ENCODE data around the gene ACYP1.
"Not testable (repeated sequence)": the region's sequence is repeated elsewhere in the genome, so short reads cannot be mapped to it uniquely, and the experiment has no call there.

ACYP1 gene

GRCh38 chr14:75067765-75068164 is 3.9 kb upstream of the ACYP1 start:
- DNase-seq, result not testable (repeated sequence)

- DNase-seq, result no peak
These were observed 3.4 kb upstream of the ACYP1 start for GRCh38 chr14:75067212-75067611.

GRCh38 chr14:75066691-75067090 is 2.9 kb upstream of the ACYP1 start:
- DNase-seq, result no peak

GRCh38 chr14:75064205-75064567 is 362 bp upstream of the ACYP1 start:
- no peak for DNase-seq

- no peak for DNase-seq
These were observed 811 bp downstream of the ACYP1 start for GRCh38 chr14:75063013-75063412.

GRCh38 chr14:75060420-75060819 is 3.4 kb downstream of the ACYP1 start:
- no peak for DNase-seq

- DNase-seq, result no peak
These were observed 4.2 kb downstream of the ACYP1 start for GRCh38 chr14:75059642-75060041.

- no peak for DNase-seq
These were observed 9.4 kb downstream of the ACYP1 start for GRCh38 chr14:75054421-75054820.

GRCh38 chr14:75053396-75054291 is 10.2 kb downstream of the ACYP1 start:
- no peak for DNase-seq

- DNase-seq, result no peak
These were observed 12.3 kb downstream of the ACYP1 start for GRCh38 chr14:75051556-75051899.

- peak; percentile 92 for DNase-seq
These were observed 12.8 kb downstream of the ACYP1 start, which contains the start of gene MLH3 for GRCh38 chr14:75050852-75051555. Gene MLH3, minus strand, starts transcription at chr14:75051467. Its CDS starts 1,812 bp downstream, at chr14:75049655.

- no peak for DNase-seq
These were observed 14.1 kb downstream of the ACYP1 start for GRCh38 chr14:75049731-75050201.

- no peak for DNase-seq
These were observed 14.7 kb downstream of the ACYP1 start for GRCh38 chr14:75049136-75049535.

GRCh38 chr14:75048101-75048500 is 15.7 kb downstream of the ACYP1 start:
- no peak for DNase-seq

- no peak for DNase-seq
These were observed 16.3 kb downstream of the ACYP1 start for GRCh38 chr14:75047506-75047905.

GRCh38 chr14:75046899-75047298 is 16.9 kb downstream of the ACYP1 start:
- DNase-seq, result no peak

- no peak for DNase-seq
These were observed 17.5 kb downstream of the ACYP1 start for GRCh38 chr14:75046275-75046674.

GRCh38 chr14:75044752-75045151 is 19.1 kb downstream of the ACYP1 start:
- peak; percentile 35 for DNase-seq

GRCh38 chr14:75044322-75044721 is 19.5 kb downstream of the ACYP1 start:
- DNase-seq, result peak; percentile 51

- DNase-seq, result peak; percentile 18
These were observed 21.8 kb downstream of the ACYP1 start for GRCh38 chr14:75042035-75042434.

GRCh38 chr14:75041613-75042012 is 22.2 kb downstream of the ACYP1 start:
- no peak for DNase-seq

GRCh38 chr14:75040959-75041358 is 22.9 kb downstream of the ACYP1 start:
- no peak for DNase-seq

GRCh38 chr14:75040507-75040906 is 23.3 kb downstream of the ACYP1 start:
- DNase-seq, result no peak

- DNase-seq, result no peak
These were observed 30.9 kb downstream of the ACYP1 start for GRCh38 chr14:75032939-75033338.
